Bone marrow (tissue), 2 donors: ENCODE measurements around the gene SPOPL.

ENCODE experiments used
- DNase-seq, 2 donors: peaks; one replicate each; lab custom pipeline; 2025; lab: John Stamatoyannopoulos, UW

Gene SPOPL

DNA sequence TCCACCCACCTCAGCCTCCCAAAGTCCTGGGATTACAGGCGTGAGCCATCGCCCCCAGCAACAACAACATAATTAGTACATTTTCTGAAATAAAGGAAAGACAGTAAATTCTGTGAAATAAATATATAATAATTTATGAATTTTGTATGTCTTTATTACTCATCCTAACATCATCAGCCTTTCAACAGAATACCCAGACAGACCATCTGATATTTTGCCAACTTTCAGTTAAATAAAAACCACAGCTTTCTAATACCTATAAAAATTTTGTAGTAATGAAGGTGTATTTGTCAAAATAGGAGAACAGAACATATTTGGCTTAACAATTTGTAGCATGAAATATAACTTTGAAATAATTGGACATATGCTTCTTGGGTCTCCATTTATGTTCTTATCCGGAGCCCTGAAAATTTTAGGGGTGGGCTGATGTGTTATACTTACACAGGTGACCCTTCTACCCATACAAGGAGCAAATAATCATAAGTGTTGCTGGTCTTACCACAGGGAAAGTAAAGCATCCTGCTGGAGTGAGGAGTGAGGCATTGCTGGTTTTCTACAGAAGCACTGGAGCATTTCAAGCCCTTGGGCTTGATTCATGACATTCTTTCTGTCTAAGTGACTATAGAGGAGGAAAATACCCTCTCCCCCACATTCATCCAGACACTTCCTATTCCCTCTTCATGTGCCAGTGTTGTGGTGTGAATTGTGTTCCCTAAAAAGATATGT is 99.3 kb downstream of the SPOPL start:
- no peak for DNase-seq

DNA sequence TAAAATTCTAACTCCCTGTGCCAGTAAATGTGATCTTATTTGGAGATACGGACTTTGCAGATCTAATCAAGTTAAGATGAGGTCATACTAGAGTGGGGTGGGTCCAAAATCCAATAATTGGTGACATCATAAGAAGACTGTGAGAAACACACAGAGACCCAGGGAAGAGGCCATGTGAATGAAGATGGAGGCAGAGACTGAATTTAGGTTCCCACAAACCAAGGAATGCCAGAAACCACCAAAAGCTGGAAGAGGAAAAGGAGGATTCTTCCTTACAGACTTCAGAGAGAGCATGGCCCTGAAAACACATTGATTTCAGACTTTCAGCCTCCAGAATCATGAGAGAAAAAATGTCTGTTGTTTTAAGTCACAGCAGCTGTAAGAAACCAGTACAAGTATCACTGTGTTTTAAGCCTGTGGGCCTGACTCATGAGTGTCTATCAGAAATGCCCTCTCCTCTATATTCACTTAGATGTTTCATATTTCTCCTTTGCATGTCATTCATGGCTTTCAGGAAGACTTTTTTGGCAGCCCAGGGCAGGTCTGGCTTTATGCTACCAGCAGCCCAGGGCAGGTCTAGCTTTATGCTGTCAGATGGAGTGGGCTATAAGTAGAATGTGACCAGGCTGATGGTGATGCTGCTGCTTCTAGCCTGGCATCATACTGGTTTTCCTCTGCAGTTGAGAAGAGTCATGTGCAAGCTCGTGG is 100.0 kb downstream of the SPOPL start:
- DNase-seq = no peak

DNA sequence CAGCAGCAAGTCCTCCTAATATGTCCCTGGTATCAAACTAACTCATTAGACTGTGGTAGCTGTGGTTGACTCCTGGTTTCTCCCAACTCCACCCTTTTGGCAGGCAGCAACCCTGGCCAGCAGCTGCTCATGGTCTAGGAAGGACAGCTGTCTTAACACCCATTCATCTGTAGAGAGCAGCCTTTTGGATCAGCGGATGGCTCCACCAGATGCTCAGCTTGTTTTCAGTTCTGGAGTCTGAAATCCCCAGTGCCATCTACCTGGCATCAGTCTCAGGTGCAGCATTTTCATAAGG is 100.5 kb downstream of the SPOPL start:
- no peak for DNase-seq

DNA sequence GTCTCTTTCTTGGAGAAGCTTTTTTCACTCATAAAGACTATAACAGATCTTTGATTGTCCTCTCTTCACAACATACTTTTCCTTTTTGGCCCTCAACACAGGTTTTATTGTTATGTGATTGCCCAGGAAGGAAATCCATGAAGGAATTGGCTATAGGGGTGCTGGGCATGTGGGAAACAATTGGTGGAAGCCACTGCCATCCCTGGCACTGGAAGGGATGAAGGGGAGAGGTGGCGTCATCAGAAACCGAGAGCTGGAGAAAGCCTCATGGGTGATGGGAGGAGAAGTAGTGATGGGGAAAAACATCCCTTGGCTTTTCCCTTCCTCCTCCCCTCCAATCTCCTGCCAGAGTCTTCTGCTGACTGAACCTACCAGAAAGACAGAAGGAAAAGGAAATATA is 106.2 kb downstream of the SPOPL start:
- DNase-seq = no peak

DNA sequence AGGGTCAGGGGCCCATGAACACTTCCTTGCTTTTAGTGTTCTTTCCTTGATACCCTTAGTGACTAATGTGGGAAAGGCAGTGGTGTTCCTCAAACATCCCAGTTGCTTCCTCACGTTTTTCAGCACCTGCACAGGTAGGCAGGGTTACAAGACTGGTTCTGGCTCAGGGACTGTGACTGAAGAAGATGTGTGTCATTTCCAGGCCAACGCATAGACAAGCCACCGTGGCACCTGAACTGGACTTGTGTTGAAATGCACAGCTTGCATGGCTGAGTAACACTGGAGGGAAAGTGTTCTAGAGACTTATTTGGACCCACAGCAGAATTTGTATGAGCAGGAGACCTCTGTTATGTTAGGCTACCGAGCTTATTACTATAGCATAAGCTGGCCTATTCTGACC is 107.9 kb downstream of the SPOPL start:
- no peak for DNase-seq

DNA sequence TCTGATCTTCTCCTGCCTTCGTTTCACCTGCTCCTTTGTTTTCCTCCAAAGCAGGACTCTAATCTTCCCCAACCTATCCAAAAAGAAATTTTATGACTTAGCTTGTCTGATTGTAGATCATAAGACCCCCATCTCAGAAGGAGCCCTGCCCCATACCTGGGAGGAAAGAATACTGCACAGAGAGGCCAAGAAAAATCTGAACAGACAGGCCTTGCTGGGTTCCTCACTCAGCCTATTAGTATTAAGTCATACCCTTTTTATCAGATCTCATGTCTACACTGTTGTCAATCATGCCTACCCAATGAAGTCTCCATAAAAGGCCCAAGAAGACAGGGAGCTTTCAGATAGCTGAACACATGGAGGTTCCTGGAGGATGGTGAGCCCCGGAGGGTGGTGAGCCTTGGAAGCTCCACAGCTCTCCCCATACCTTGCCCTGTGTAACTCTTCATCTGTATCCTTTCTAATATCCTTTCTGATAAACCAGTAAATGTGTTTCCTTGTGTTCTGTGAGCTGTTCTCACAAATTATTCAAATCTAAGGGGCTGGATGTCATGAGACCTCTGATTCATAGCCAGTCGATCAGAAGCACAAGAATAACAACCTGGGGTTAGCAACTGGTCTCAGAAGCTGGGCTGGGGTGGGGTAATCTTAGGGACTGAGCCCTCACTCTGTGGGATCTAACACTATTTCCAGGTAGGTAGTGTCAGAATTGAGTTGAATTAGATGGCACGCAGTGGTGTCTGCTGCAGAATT is 108.8 kb downstream of the SPOPL start:
- DNase-seq = no peak

DNA sequence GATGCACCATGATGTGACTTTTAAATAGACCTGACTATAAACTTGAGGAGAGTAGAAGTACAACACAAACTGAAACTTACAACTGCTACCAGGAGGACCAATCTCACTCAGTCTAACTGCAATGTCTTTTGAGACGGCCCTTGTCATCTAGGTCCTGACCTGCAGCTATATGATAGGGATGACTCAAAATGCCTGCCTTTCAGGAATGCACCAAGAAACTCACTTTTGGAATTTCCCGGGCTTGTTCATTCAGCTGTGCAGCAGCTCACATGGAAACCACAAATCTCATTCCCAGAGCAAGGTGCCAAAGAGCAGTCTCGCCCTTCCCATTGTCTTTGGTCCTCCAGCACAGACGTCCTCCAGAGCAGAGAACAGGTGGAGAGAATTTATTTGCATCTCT is 113.7 kb downstream of the SPOPL start:
- no peak for DNase-seq

DNA sequence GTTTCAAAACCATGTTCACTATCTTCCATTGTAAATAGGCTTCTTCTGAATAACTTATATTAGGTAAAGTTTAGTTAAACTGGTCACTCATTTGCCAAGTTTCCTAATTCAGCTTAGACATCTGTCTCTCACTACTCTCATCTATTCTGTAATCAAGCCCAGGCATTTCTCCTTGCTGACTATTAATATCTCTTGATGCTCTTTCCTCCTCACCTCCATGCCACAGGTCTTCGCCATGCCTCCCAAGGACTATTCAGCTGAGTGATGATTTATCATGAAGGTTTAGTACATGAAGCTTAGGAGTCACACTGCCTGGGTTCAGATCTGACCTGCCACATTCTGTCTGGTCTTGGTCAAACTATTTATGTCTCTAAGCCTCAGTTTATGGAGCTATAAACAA is 115.5 kb downstream of the SPOPL start:
- DNase-seq = no peak

DNA sequence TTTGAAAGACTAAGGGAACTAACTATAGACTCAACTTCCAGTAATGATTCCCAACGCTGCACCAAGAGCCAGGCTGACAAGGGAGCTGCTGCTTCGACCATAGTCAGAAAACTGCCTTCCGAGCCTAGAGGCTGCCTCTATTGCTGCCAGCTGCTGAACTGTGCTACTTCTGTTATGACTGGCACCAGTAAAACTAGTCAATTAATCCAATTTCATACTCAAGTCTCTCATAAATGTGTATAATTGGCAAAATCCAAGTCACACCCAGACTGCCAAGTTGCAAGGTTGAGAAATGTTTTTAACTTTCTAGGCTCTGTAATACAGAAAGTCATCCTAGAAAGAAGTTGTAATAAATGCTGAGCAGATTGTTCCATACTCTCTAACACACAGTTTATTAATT is 117.4 kb downstream of the SPOPL start:
- DNase-seq = no peak

DNA sequence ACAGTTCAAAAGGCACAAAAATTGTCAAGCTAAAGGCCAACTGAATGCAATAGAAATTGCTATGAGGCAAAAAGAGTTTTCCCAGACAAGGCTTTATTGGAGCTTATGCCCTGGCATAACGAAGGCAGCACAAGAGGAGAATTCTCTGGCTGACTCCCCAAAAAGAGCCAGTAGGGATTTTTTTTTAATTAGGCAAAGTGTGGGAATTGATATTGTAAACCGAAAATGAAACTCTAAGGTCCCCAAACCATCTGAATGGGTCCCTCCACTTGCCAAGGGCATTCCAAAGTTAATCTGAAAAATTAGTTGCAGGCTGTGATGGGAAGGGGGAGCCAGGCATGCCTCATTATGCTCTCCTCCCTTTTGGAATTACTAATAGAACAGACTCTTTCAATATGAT is 118.9 kb downstream of the SPOPL start:
- DNase-seq = no peak

DNA sequence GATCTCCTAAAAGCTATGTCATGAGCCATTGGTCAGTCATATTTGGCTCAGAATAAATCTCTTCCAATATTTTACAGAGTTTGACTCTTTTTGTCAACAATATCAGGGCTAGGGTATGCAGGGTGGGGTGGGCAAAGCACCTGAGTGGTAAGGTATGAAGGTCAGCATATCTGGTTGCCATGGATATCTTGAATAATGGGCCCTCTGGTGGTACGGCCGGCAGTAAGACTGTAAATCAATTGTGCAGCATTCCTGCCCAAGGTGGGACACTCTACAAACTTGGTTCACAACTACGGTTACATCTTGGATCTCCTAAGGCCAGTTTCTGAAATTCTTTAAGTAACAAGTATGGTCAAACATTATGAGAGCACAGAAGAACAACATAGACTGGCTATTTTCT is 119.6 kb downstream of the SPOPL start:
- no peak for DNase-seq

DNA sequence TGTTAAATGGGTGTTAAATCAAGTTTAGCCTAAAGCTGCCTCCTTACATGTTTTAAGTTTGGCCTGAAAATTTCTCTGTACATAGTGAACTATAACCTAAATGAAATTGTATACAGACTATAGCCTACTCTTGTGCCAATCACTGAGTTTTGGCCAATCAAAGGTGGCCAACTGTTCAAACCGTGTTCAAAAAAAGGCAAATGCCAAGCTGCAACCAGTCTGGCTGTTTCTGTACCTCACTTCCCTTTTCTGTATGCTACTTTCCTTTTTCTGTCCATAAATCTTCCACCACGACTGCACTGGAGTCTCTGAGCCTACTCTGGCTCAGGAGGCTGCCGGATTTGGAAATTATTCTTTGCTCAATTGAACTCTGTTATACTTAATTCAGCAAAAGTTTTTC is 121.0 kb downstream of the SPOPL start:
- peak in 1 of 2 donors; percentile 33 for DNase-seq
